Immature natural killer cell (primary cell): ENCODE measurements around the gene CA5A. TPM values are rescaled to one million over a fixed set of nuclear protein-coding genes. Genes with fewer than 3 reads are reported as not detected.

Source experiments
- DNase-seq, 3 donors: peaks; one replicate each; pipeline ENCODE4 v3.0.0; 2022; ENCODE audit warnings: mixed read lengths in 1 of 3
- H3K27ac Mint-ChIP-seq, 6 donors: one replicate each; pipeline ENCODE4 v1.8.0; 2020; ENCODE audit warnings: mixed read lengths in 6 of 6, mild to moderate bottlenecking in 5 of 6, inconsistent platforms in 4 of 6, moderate library complexity in 3 of 6
- H3K27me3 Mint-ChIP-seq, 3 donors: one replicate each; pipeline ENCODE4 v1.8.0; 2020 to 2021; ENCODE audit warnings: low read depth in 3 of 3, mild to moderate bottlenecking in 3 of 3, mixed read lengths in 3 of 3, moderate library complexity in 3 of 3, inconsistent platforms in 1 of 3
- H3K36me3 Mint-ChIP-seq, 3 donors: one replicate each; pipeline ENCODE4 v1.8.0; 2020; ENCODE audit warnings: mixed read lengths in 3 of 3, inconsistent platforms in 2 of 3, mild to moderate bottlenecking in 2 of 3
- H3K4me1 Mint-ChIP-seq, 2 donors: one replicate each; pipeline ENCODE4 v1.8.0; 2020; ENCODE audit warnings: inconsistent platforms in 2 of 2, mild to moderate bottlenecking in 2 of 2, mixed read lengths in 2 of 2, moderate library complexity in 1 of 2
- H3K4me3 Mint-ChIP-seq, 5 donors: one replicate each; pipeline ENCODE4 v1.8.0; 2020; ENCODE audit warnings: mild to moderate bottlenecking in 5 of 5, mixed read lengths in 5 of 5, inconsistent platforms in 3 of 5, moderate library complexity in 3 of 5
- H3K9me3 Mint-ChIP-seq, 6 donors: one replicate each; pipeline ENCODE4 v1.8.0; 2020; ENCODE audit warnings: mild to moderate bottlenecking in 6 of 6, mixed read lengths in 6 of 6, inconsistent platforms in 4 of 6, moderate library complexity in 3 of 6
- polyA plus RNA-seq, 3 donors: library from polyadenylated mRNA; unstranded; fragments of 300-500 nt; fragmentation: Illumina TruSeq; gene quantifications; one replicate each; pipeline ENCODE4 v1.2.3, GENCODE V29; 2021

CA5A gene
- polyA plus RNA-seq, 3 donors from 2014 or later: not detected

GRCh38 chr16:87959391-87959990 is 23.2 kb upstream of the CA5A start:
- Mint-ChIP-seq H3K36me3 (peaks cover 0 to 9% (median 7%) of the 10 kb centered on the region in 3 donors), H3K4me1 (peaks cover 86 to 93% of the 10 kb centered on the region in 2 donors), H3K9me3 (no peaks in the 10 kb centered on the region), H3K4me3 (peak overlapping the region; percentile 72 to 78 (median 77)), H3K27ac (peak overlapping the region; percentile 48 to 98 (median 94)), H3K27me3 (peaks cover 1 to 14% (median 10%) of the 10 kb centered on the region in 3 donors)
- DNase-seq: peak in 2 of 3 donors; percentile 34 to 37

GRCh38 chr16:87958632-87959031 is 22.3 kb upstream of the CA5A start:
- H3K4me1 Mint-ChIP-seq: peaks cover 87 to 93% of the 10 kb centered on the region in 2 donors
- no peaks in the 10 kb centered on the region for H3K9me3 Mint-ChIP-seq
- H3K36me3 Mint-ChIP-seq: peaks cover 0 to 9% (median 7%) of the 10 kb centered on the region in 3 donors
- H3K27ac Mint-ChIP-seq: peak overlapping the region; percentile 46 to 98 (median 73)
- DNase-seq: no peak
- peaks cover 0 to 14% (median 10%) of the 10 kb centered on the region in 3 donors for H3K27me3 Mint-ChIP-seq
- H3K4me3 Mint-ChIP-seq: peak overlapping the region in 3 of 5 donors; percentile 32 to 78 (median 73)

- no peak for DNase-seq
- Mint-ChIP-seq H3K27me3 (peaks cover 0 to 10% (median 7%) of the 10 kb centered on the region in 3 donors), H3K4me1 (peaks cover 85 to 93% of the 10 kb centered on the region in 2 donors), H3K9me3 (no peaks in the 10 kb centered on the region), H3K4me3 (peak overlapping the region; percentile 69 to 82 (median 78)), H3K36me3 (peaks cover 0 to 14% (median 7%) of the 10 kb centered on the region in 3 donors), H3K27ac (peak overlapping the region; percentile 86 to 98 (median 94))
Observed at GRCh38 chr16:87957296-87958094, 21.2 kb upstream of the CA5A start.

GRCh38 chr16:87956365-87957231 is 20.3 kb upstream of the CA5A start:
- Mint-ChIP-seq H3K4me1 (peaks cover 88 to 96% of the 10 kb centered on the region in 2 donors), H3K9me3 (no peaks in the 10 kb centered on the region), H3K27ac (peak overlapping the region; percentile 86 to 98 (median 94)), H3K4me3 (peak overlapping the region; percentile 69 to 82 (median 78)), H3K36me3 (peaks cover 0 to 19% (median 7%) of the 10 kb centered on the region in 3 donors), H3K27me3 (peaks cover 0 to 14% (median 7%) of the 10 kb centered on the region in 3 donors)
- DNase-seq: peak; percentile 80 to 85 (median 81)

- H3K27ac Mint-ChIP-seq: peak overlapping the region; percentile 86 to 98 (median 94)
- H3K9me3 Mint-ChIP-seq: no peaks in the 10 kb centered on the region
- H3K4me1 Mint-ChIP-seq: peaks cover 86 to 91% of the 10 kb centered on the region in 2 donors
Observed at GRCh38 chr16:87956098-87956364, 19.7 kb upstream of the CA5A start.

DNA sequence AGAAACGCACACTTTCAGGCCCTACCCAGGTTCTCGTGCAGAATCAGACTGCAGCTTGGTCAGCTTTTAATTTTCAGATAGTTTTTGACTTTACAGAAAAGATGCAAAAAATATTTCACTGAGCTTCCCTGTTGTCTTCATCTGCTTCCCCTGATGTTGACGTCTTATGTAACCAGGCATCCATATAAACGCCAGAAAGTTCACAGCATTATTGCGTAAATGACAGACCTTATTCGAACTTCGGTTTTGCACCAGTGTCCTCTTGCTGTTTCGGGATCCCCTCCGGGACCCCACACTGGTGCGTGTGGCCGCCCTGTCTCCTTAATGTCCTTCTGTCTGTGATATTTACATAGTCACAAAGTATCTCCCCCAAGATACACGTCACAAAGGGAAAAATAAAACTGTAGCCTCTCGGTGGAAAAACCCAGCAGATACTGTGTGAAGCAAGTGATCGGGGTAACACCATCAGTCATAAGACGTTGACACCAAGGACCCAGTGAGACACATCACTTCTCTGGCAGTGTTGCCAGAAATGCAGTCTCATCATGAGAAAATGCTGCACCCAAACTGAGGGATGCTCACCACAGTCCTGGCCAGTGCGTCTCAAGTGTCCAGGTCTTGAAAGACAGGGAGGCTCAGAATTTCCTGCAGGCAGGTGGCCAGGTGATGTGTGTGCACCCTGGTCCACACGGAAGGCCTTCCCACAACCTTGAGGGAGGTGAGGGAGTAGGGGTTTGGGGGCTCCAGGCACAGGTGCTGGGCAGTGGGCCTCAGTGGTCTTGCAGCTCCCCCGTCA is 19.2 kb upstream of the CA5A start:
- Mint-ChIP-seq H3K27ac (peak overlapping the region; percentile 86 to 98 (median 94)), H3K4me3 (peak overlapping the region; percentile 69 to 82 (median 78)), H3K36me3 (peaks cover 0 to 19% (median 7%) of the 10 kb centered on the region in 3 donors), H3K4me1 (peaks cover 88 to 92% of the 10 kb centered on the region in 2 donors), H3K9me3 (no peaks in the 10 kb centered on the region), H3K27me3 (peaks cover 4 to 16% (median 11%) of the 10 kb centered on the region in 3 donors)
- peak; percentile 42 to 54 (median 49) for DNase-seq

More at GRCh38 chr16:87956098-87956364, 19.7 kb upstream of the CA5A start:
- Mint-ChIP-seq H3K36me3 (peaks cover 0 to 19% (median 7%) of the 10 kb centered on the region in 3 donors), H3K27me3 (peaks cover under 1 to 15% (median 7%) of the 10 kb centered on the region in 3 donors), H3K4me3 (peak overlapping the region; percentile 69 to 82 (median 78))
- DNase-seq: no peak

GRCh38 chr16:87954826-87955225 is 18.5 kb upstream of the CA5A start:
- Mint-ChIP-seq H3K9me3 (no peaks in the 10 kb centered on the region), H3K4me1 (peaks cover 82 to 88% of the 10 kb centered on the region in 2 donors), H3K27me3 (peaks cover 4 to 16% (median 8%) of the 10 kb centered on the region in 3 donors), H3K27ac (peak overlapping the region; percentile 86 to 98 (median 94)), H3K36me3 (peaks cover 0 to 19% (median 7%) of the 10 kb centered on the region in 3 donors), H3K4me3 (peak overlapping the region; percentile 21 to 82 (median 53))
- peak in 2 of 3 donors; percentile 21 to 33 for DNase-seq

DNA sequence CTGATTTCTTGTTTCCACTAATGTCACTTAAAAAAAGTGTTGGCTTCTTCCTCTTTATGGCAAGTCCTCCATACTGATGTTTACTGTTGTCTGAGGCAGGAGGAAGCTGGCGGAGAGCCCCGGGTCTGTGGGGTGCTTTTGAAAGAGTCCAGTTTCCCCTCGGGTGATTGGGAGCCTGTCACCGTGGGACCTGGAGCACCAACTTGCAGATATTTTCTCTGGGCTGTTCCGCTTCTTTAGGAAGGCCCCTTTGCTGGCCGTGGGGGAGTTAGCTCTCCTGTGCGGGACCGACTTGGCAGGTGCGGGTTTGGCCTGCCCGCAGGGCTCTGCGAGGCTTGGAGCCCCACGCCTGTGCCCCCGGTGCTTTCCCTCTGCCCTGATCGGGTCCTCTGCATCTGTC is 18.0 kb upstream of the CA5A start:
- H3K4me1 Mint-ChIP-seq: peaks cover 79 to 83% of the 10 kb centered on the region in 2 donors
- peak overlapping the region in 4 of 5 donors; percentile 21 to 53 (median 26) for H3K4me3 Mint-ChIP-seq
- H3K27me3 Mint-ChIP-seq: peaks cover 4 to 16% (median 8%) of the 10 kb centered on the region in 3 donors
- peak overlapping the region; percentile 86 to 98 (median 94) for H3K27ac Mint-ChIP-seq
- no peak for DNase-seq
- no peaks in the 10 kb centered on the region for H3K9me3 Mint-ChIP-seq
- peaks cover 0 to 19% (median 7%) of the 10 kb centered on the region in 3 donors for H3K36me3 Mint-ChIP-seq

DNA sequence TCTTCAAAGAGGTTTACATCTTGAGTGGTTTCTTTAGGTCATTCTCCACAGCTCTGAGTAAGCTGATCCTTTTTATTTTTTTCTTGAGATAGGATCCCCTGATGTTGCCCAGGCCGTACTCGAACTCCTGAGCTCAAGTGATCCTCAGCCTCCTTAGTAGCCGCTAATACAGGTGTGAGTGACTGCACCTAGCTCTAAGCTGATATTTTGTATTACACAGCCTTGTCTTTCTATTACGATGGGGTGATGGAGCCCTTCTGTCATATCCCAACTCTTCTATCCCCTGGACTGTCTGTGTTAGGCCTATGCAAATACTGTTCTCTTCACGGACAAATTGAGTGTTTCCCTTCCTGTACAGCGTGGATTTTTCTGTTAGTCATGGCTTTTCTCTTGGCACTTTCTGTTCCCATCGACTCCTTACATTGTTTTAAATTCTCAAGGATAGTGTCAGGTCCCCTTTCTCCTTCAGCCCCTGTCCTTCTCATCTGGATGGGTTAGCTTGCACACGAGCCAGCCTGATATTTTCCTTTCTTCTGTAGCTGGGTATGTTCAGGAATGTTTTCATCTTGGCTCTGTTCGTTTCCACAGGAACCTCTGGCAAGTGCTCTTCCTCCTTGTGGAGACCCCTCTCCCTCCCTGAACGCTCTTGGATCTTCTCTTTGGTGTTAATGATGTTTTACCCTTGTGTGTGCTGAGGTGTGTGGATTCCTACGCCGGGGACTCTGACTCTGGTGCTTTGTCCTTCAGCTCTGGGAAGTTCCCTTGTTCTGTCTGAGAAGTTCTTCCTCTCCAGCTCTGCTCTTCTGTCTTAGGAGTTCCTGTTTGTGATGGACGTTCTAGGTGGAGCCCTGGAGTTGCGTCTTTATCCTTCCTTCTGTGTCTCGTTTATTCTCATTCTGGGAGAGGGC is 17.2 kb upstream of the CA5A start:
- Mint-ChIP-seq H3K27me3 (peaks cover 4 to 16% (median 8%) of the 10 kb centered on the region in 3 donors), H3K27ac (peak overlapping the region; percentile 86 to 98 (median 94)), H3K36me3 (peaks cover 0 to 19% (median 4%) of the 10 kb centered on the region in 3 donors), H3K4me3 (peak overlapping the region; percentile 61 to 87 (median 71)), H3K4me1 (peaks cover 71 to 75% of the 10 kb centered on the region in 2 donors), H3K9me3 (no peaks in the 10 kb centered on the region)
- DNase-seq: no peak

GRCh38 chr16:87952751-87953150 is 16.4 kb upstream of the CA5A start:
- peaks cover 64 to 67% of the 10 kb centered on the region in 2 donors for H3K4me1 Mint-ChIP-seq

DNA sequence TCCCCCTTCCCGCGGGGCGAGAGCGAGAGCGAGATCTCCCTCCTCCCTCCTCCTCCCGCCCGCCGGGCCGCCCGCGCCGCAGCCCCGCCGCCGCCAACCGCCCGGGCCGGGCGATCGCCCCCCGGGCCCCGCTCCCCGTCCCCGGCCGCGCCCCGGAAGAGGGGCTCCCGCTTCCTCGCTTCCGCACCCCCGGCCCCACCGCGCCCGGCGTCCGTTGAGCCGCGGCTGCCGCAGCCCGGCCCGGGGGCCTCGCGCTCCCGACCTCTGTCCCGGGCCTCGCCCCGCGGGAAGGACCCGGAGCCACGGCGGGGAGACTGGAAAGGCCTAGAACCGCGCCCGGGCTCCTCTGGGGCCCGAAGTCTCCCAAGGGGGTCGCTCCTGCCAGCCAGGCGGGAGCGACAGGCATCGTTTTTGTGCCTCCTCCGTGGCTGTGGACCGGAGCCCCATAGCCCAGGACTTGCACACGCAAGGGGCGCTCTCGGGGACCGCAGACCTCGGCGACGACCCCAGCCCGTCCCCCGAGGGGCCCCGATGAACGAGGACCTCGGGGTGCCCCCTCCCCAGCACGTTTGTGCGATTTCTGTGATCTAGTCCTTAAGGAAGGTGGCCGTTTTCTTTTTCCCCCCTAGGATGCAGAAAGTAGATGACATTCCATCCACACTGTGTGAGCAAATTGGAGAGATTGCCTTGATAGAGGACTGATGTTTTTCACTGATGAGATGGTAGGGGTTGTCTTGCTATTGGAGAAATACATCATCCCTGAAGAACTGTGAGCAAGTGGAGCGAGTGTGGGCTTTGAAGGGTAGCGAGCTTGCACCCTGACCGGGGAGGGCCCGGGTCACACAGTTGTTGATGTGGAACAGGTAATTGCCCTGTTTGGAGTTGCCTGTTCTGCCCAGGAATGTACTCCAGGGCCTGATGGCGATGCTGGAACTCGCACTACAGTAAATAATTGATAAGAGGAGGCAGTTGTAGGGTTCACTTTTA is 15.5 kb upstream of the CA5A start:
- Mint-ChIP-seq H3K36me3 (peaks cover 0 to 15% (median 0%) of the 10 kb centered on the region in 3 donors), H3K4me1 (peaks cover 55 to 58% of the 10 kb centered on the region in 2 donors), H3K9me3 (no peaks in the 10 kb centered on the region), H3K27me3 (peaks cover 4 to 18% (median 5%) of the 10 kb centered on the region in 3 donors), H3K4me3 (peak overlapping the region; percentile 88 to 100 (median 100)), H3K27ac (peak overlapping the region; percentile 91 to 100 (median 96))
- no peak for DNase-seq

More at GRCh38 chr16:87952751-87953150, 16.4 kb upstream of the CA5A start:
- DNase-seq: no peak
- H3K4me3 Mint-ChIP-seq: peak overlapping the region; percentile 85 to 88 (median 86)
- H3K9me3 Mint-ChIP-seq: no peaks in the 10 kb centered on the region
- peaks cover 4 to 18% (median 5%) of the 10 kb centered on the region in 3 donors for H3K27me3 Mint-ChIP-seq
- peak overlapping the region; percentile 91 to 98 (median 94) for H3K27ac Mint-ChIP-seq
- H3K36me3 Mint-ChIP-seq: peaks cover 0 to 15% (median 0%) of the 10 kb centered on the region in 3 donors
